A549 (cell line): ENCODE data around the gene TNNI3K. TPM values are rescaled to one million over a fixed set of nuclear protein-coding genes. Genes with fewer than 3 reads are reported as not detected.

Experiments
- ATAC-seq, 2 experiments: fragments of 200-7000 bp in 1 of 2; fragments of >200 bp in 1 of 2; cut with Nextera tagmentation in 1 of 2; cut with Tn5 transposase in 1 of 2; 3 replicates each; pipeline versions ENCODE4 v1.8.0 to v1.9.1; 2018 to 2020; ENCODE audit warnings: mild to moderate bottlenecking in 1 of 2, moderate library complexity in 1 of 2
- CTCF ChIA-PET: fragments of 300-600 bp; sonication (Branson Sonifier 250); formaldehyde crosslinking; extraction: SDS; loops from one replicate; lab custom pipeline; 2021; ENCODE audit warnings: antibody characterized with exemption, inconsistent platforms; lab: Yijun Ruan, JAX
- POLR2A ChIA-PET: fragments of 350-600 bp; formaldehyde crosslinking; extraction: SDS; loops from one replicate; lab custom pipeline; 2021; ENCODE audit warnings: antibody characterized with exemption, inconsistent platforms; lab: Yijun Ruan, JAX
- DNase-seq, 2 experiments: peaks; one replicate each; pipeline versions ENCODE4 v3.0.0 to v3.0.0-alpha.2; 2011 to 2016; ENCODE audit warnings: low read depth in 1 of 2, low spot score in 1 of 2
- FAIRE-seq: peaks from 2 replicates; lab custom pipeline; 2011; peaks lifted over from hg19 to GRCh38; lab: Jason Lieb, UNC
- H3K27ac ChIP-seq, 2 experiments: fragments of >200 bp; sonication (Bioruptor Twin); formaldehyde crosslinking; 3 replicates each; pipeline ENCODE4 v1.5.1; 2016 to 2017
- H3K4me1 ChIP-seq: fragments of >200 bp; sonication (Bioruptor Twin); formaldehyde crosslinking; 3 replicates; pipeline ENCODE4 v1.6.1; 2016
- H3K4me2 ChIP-seq: fragments of >200 bp; sonication (Bioruptor Twin); formaldehyde crosslinking; 3 replicates; pipeline ENCODE4 v1.6.1; 2016
- H3K4me3 ChIP-seq: fragments of >200 bp; sonication (Bioruptor Twin); formaldehyde crosslinking; 3 replicates; pipeline ENCODE4 v1.5.1; 2016
- H3K9me3 ChIP-seq: fragments of >200 bp; sonication (Bioruptor Twin); formaldehyde crosslinking; 3 replicates; pipeline ENCODE4 v1.6.1; 2016
- BHLHE40 ChIP-seq: IDR thresholded peaks from 2 replicates; pipeline ENCODE4 v1.6.1; 2012; ENCODE audit warnings: low read depth, low read length, inconsistent platforms
- CBX2 ChIP-seq: fragments of 200-600 bp; sonication (generic); IDR thresholded peaks from 2 replicates; pipeline ENCODE4 v1.6.1; 2016; ENCODE audit warnings: low read depth, mild to moderate bottlenecking, borderline replicate concordance
- CBX8 ChIP-seq: fragments of 200-600 bp; sonication (generic); IDR thresholded peaks from 2 replicates; pipeline ENCODE4 v1.6.1; 2016
- CHD2 ChIP-seq: fragments of 150-350 bp; IDR thresholded peaks from 2 replicates; pipeline ENCODE4 v1.6.1; 2014; ENCODE audit warnings: low read length; ENCODE audit not compliant: partially characterized antibody
- ESRRA ChIP-seq: fragments of 150-350 bp; IDR thresholded peaks from 2 replicates; pipeline ENCODE4 v1.6.1; 2014; ENCODE audit warnings: mild to moderate bottlenecking, low read length, borderline replicate concordance
- GATA3 ChIP-seq: IDR thresholded peaks from 2 replicates; pipeline ENCODE4 v1.6.1; 2012; ENCODE audit warnings: borderline replicate concordance
- HDAC2 ChIP-seq: fragments of 200-600 bp; sonication (generic); IDR thresholded peaks from 2 replicates; pipeline ENCODE4 v1.6.1; 2016
- HOXB13 ChIP-seq: fragments of 250-450 bp; sonication (Bioruptor Pico); IDR thresholded peaks from 2 replicates; pipeline ENCODE4 v1.5.0; 2020; ENCODE audit warnings: low read depth, mild to moderate bottlenecking, moderate library complexity
- KDM5A ChIP-seq: fragments of 200-600 bp; sonication (generic); IDR thresholded peaks from 2 replicates; pipeline ENCODE4 v1.6.1; 2016; ENCODE audit warnings: antibody characterized with exemption, mild to moderate bottlenecking
- MAFK ChIP-seq: fragments of 450-650 bp; IDR thresholded peaks from 2 replicates; pipeline ENCODE4 v1.6.1; 2014; ENCODE audit not compliant: partially characterized antibody
- MAX ChIP-seq: IDR thresholded peaks from 2 replicates; pipeline ENCODE4 v1.6.1; 2012
- MAZ ChIP-seq: fragments of 150-350 bp; IDR thresholded peaks from 2 replicates; pipeline ENCODE4 v1.6.1; 2014; ENCODE audit warnings: antibody characterized with exemption, low read depth, low read length, borderline replicate concordance
- NFE2L2 ChIP-seq: fragments of 150-350 bp; conservative IDR thresholded peaks from 2 replicates; pipeline ENCODE4 v1.6.1; 2014; ENCODE audit warnings: low read length
- NPAS2 ChIP-seq: fragments of 250-450 bp; sonication (Bioruptor Pico); IDR thresholded peaks from 2 replicates; pipeline ENCODE4 v1.8.0; 2022; ENCODE audit warnings: mild to moderate bottlenecking, moderate library complexity, borderline replicate concordance
- POLR2A ChIP-seq: IDR thresholded peaks from 2 replicates; pipeline ENCODE4 v1.6.1; 2012; ENCODE audit warnings: mild to moderate bottlenecking, low read length
- RAD21 ChIP-seq, 2 experiments: fragments of >200 bp in 1 of 2; sonication (Bioruptor Twin) in 1 of 2; formaldehyde crosslinking in 1 of 2; IDR thresholded peaks in 1 of 2; conservative IDR thresholded peaks in 1 of 2; 2 replicates in 1 of 2; 3 replicates in 1 of 2; pipeline ENCODE4 v1.6.1; 2012 to 2018; ENCODE audit warnings: inconsistent platforms in 1 of 2
- SMC3 ChIP-seq: fragments of >200 bp; sonication (Bioruptor Twin); formaldehyde crosslinking; IDR thresholded peaks from 3 replicates; pipeline ENCODE4 v1.6.1; 2018; ENCODE audit warnings: inconsistent platforms
- ZC3H11A ChIP-seq: fragments of 450-650 bp; IDR thresholded peaks from 2 replicates; pipeline ENCODE4 v1.6.1; 2014; ENCODE audit warnings: antibody characterized with exemption, mild to moderate bottlenecking
- WGBS: methylation state at CpG from one replicate; pipeline ENCODE4 v1.1.6; 2017; ENCODE audit errors: missing lambda C conversion rate; 5-methylcytosine and 5-hydroxymethylcytosine counted together
- polyA plus RNA-seq, 4 experiments: library from polyadenylated mRNA; depleted of rRNA in 3 of 4; stranded (reverse); fragments of >200 nt; fragmentation: RNase III in 1 of 4; extraction: RNeasy Plus Mini Kit Qiagen cat#74134 plus additional on column Dnase treatment in 1 of 4; gene quantifications; 2 replicates in 3 of 4; 3 replicates in 1 of 4; pipeline ENCODE4 v1.2.3, GENCODE V29; 2011 to 2017
- TF ChIP-seq, protein P1 (sequence below): IDR thresholded peaks from 2 replicates; pipeline ENCODE4 v1.6.1; 2012
- TF ChIP-seq, protein P2 (sequence below): fragments of 250-450 bp; sonication (Bioruptor Pico); IDR thresholded peaks from 2 replicates; pipeline ENCODE4 v1.5.0; 2021; ENCODE audit warnings: mild to moderate bottlenecking, moderate library complexity, borderline replicate concordance
- TF ChIP-seq, protein P3 (sequence below): fragments of >200 bp; sonication (Bioruptor Twin); formaldehyde crosslinking; IDR thresholded peaks from 3 replicates; pipeline ENCODE4 v1.5.1; 2016
- TF ChIP-seq, protein P4 (sequence below): IDR thresholded peaks from 2 replicates; pipeline ENCODE4 v1.6.1; 2012; ENCODE audit warnings: low read depth, borderline replicate concordance

TNNI3K gene
- polyA plus RNA-seq, 2 of the 4 experiments (the other 2 are of a cell fraction): 0.67 TPM; not detected in 1

DNA sequence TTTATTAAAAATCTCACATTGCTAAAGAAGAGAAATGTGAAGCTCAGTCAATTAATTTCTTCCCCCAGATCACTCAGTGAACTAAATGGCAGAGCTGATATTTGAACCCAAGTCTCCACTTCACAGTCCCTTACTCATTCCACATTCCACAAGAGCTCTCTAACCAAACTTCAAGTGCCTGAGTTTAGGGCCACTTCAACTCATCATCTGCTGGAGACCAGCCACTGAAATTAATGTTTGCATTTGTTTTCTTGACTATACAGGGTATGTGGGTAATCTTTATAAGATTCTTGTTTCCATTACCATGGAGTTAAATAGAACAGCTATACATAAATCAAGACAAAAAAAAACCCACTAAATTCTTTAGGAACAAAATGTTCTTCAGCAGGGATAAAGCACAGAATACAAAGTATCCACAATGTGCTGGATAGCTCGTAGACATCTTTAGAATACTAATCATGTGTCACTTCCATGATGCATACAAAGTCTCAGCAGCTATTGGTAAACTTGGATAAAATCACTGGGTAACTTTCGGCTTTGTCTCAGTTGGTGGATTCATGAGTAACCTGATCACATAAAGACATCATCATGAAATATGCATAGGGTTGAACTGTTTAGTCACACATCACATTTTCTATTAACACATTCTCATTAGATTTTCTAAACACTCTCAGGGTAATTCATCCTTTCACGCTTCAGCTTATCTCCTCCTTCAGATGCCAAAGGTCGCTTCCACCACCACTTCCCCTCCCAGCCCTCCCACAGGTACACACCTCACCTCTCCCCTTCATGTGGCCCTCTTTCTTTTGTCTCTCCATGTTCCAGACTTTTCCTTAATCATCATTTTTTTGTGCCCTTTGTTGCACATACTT is 187.5 kb downstream of the TNNI3K start:
- WGBS: 16% methylated on average over 4 of the region's 4 CpGs
- Histone ChIP-seq H3K4me1 (no peaks in the 10 kb centered on the region), H3K27ac (no peak overlapping the region), H3K9me3 (no peaks in the 10 kb centered on the region), H3K4me3 (no peak overlapping the region), H3K4me2 (no peak overlapping the region)
- ATAC-seq (no peak), DNase-seq (no peak)
- TF ChIP-seq CHD2 (no peak), HDAC2 (no peak), ESRRA (no peak), NPAS2 (no peak)
- TF ChIP-seq, protein P1, sequence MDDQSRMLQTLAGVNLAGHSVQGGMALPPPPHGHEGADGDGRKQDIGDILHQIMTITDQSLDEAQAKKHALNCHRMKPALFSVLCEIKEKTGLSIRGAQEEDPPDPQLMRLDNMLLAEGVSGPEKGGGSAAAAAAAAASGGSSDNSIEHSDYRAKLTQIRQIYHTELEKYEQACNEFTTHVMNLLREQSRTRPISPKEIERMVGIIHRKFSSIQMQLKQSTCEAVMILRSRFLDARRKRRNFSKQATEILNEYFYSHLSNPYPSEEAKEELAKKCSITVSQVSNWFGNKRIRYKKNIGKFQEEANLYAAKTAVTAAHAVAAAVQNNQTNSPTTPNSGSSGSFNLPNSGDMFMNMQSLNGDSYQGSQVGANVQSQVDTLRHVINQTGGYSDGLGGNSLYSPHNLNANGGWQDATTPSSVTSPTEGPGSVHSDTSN: no peak
- TF ChIP-seq, all 56 proteins: peak for 0
- FAIRE-seq: no peak
- ChIA-PET CTCF (no interaction called here), POLR2A (no interaction called here)

DNA sequence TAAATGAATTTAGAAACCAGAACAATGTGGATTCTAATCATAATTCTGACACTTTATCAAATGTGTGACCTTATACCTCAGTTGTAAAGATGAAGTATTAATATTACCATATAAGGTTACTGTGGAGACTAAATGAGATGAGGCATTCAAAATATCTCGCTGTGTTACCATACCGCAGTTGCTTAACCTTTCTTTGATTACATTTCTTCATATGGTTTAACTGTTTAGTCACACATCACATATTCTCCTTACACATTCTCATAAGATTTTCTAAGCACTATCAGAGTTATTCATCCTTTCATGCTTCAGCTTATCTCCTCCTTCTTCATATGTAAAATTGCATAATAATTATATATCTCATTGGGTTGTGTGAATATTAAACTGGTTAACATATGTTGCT is 188.3 kb downstream of the TNNI3K start:
- CTCF ChIA-PET: no interaction called here
- FAIRE-seq: no peak
- POLR2A ChIA-PET: no interaction called here

DNA sequence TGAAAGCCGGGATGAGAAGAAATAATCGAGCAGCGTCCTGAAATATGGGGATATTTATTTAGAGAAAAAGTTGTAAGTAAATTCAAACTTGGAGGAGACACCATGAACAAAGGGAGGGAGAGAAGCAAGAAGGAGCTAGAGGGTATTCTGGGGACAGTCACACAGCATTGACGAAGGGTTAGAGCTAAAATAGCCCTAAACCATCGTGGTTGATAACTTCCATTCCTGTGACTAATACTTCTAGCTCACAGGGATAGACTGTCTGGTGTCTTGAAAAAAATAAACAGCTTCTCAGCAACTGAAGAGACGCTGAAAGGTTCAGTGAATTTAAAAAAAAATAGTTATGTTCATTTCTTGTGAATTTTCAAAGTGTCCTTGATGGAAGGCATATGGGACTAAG is 190.5 kb downstream of the TNNI3K start:
- Histone ChIP-seq H3K4me2 (no peak overlapping the region), H3K9me3 (no peaks in the 10 kb centered on the region)
- ATAC-seq: no peak
- TF ChIP-seq NFE2L2 (no peak), HOXB13 (CRISPR knock-in tag) (no peak), MAZ (no peak), CHD2 (no peak), MAX (no peak), POLR2A (no peak), GATA3 (no peak), RAD21 (conservative IDR thresholded peaks at IDR 0.05 in 1 of 2, IDR thresholded peaks at IDR 0.05 in 1 of 2) (no peak)
- TF ChIP-seq, all 56 proteins: peak for 0
- no peak for DNase-seq
- no peak for FAIRE-seq
- Histone ChIP-seq H3K4me1 (no peaks in the 10 kb centered on the region), H3K27ac (no peak overlapping the region), H3K4me3 (no peak overlapping the region)
- WGBS: 38% methylated on average over 6 of the region's 6 CpGs
- POLR2A ChIA-PET: no interaction called here
- CTCF ChIA-PET: no interaction called here

More for the DNA sequence above, 188.3 kb downstream of the TNNI3K start:
- 8% methylated on average over 2 of the region's 2 CpGs for WGBS
- no peak overlapping the region for H3K27ac ChIP-seq
- ATAC-seq (no peak), DNase-seq (no peak)
- no peaks in the 10 kb centered on the region for H3K9me3 ChIP-seq
- H3K4me1 ChIP-seq: no peaks in the 10 kb centered on the region
- H3K4me2 ChIP-seq: no peak overlapping the region
- TF ChIP-seq BHLHE40: no peak
- TF ChIP-seq SMC3: no peak
- TF ChIP-seq ZC3H11A: no peak
- TF ChIP-seq, protein P2, sequence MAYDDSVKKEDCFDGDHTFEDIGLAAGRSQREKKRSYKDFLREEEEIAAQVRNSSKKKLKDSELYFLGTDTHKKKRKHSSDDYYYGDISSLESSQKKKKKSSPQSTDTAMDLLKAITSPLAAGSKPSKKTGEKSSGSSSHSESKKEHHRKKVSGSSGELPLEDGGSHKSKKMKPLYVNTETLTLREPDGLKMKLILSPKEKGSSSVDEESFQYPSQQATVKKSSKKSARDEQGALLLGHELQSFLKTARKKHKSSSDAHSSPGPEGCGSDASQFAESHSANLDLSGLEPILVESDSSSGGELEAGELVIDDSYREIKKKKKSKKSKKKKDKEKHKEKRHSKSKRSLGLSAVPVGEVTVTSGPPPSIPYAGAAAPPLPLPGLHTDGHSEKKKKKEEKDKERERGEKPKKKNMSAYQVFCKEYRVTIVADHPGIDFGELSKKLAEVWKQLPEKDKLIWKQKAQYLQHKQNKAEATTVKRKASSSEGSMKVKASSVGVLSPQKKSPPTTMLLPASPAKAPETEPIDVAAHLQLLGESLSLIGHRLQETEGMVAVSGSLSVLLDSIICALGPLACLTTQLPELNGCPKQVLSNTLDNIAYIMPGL (CRISPR knock-in tag): no peak
- no peak for TF ChIP-seq HOXB13 (CRISPR knock-in tag)
- no peak for TF ChIP-seq CBX2
- no peak for TF ChIP-seq CBX8
- TF ChIP-seq, protein P3, sequence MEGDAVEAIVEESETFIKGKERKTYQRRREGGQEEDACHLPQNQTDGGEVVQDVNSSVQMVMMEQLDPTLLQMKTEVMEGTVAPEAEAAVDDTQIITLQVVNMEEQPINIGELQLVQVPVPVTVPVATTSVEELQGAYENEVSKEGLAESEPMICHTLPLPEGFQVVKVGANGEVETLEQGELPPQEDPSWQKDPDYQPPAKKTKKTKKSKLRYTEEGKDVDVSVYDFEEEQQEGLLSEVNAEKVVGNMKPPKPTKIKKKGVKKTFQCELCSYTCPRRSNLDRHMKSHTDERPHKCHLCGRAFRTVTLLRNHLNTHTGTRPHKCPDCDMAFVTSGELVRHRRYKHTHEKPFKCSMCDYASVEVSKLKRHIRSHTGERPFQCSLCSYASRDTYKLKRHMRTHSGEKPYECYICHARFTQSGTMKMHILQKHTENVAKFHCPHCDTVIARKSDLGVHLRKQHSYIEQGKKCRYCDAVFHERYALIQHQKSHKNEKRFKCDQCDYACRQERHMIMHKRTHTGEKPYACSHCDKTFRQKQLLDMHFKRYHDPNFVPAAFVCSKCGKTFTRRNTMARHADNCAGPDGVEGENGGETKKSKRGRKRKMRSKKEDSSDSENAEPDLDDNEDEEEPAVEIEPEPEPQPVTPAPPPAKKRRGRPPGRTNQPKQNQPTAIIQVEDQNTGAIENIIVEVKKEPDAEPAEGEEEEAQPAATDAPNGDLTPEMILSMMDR: no peak
- no peak for TF ChIP-seq MAFK
- TF ChIP-seq, protein P4, sequence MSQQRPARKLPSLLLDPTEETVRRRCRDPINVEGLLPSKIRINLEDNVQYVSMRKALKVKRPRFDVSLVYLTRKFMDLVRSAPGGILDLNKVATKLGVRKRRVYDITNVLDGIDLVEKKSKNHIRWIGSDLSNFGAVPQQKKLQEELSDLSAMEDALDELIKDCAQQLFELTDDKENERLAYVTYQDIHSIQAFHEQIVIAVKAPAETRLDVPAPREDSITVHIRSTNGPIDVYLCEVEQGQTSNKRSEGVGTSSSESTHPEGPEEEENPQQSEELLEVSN: no peak
- TF ChIP-seq KDM5A: no peak
- no peak for TF ChIP-seq POLR2A
- no peak overlapping the region for H3K4me3 ChIP-seq
